ENCODE measurements around the gene TIMP1.

Gene TIMP1

GRCh38 chrX:47633689-47634590 lies 51.7 kb downstream of the TIMP1 start:
- no peak for DNase-seq (ENCODE audit: low read depth in 2 of 3, low spot score in 2 of 3)

GRCh38 chrX:47634871-47635575 lies 52.8 kb downstream of the TIMP1 start:
- DNase-seq (ENCODE audit: low read depth in 2 of 3, low spot score in 2 of 3), result no peak
